Keratinocyte (primary cell): ENCODE data around the gene PDE11A. TPM values are rescaled to one million over a fixed set of nuclear protein-coding genes. Genes with fewer than 3 reads are reported as not detected.

Experiments used
- DNase-seq: peaks from one replicate; pipeline ENCODE4 v3.0.0-alpha.2; 2011; ENCODE audit warnings: low read depth, missing footprints, low spot score
- FAIRE-seq: peaks from 2 replicates; lab custom pipeline; 2011; peaks lifted over from hg19 to GRCh38; lab: Jason Lieb, UNC
- H2AFZ ChIP-seq: 2 replicates; pipeline ENCODE4 v1.6.0; 2012; ENCODE audit warnings: low read length, control low read depth, inconsistent platforms; ENCODE audit not compliant: control insufficient read depth
- H3K27ac ChIP-seq: 2 replicates; pipeline ENCODE4 v1.5.1; 2011; ENCODE audit warnings: low read length; ENCODE audit not compliant: control insufficient read depth, insufficient read depth
- H3K27me3 ChIP-seq: 3 replicates; pipeline ENCODE4 v1.6.0; 2011; ENCODE audit warnings: low read length; ENCODE audit not compliant: control insufficient read depth, insufficient read depth; ENCODE audit errors: extremely low read depth
- H3K36me3 ChIP-seq, 2 experiments: 2 replicates in 1 of 2; 3 replicates in 1 of 2; pipeline ENCODE4 v1.5.1; 2011; ENCODE audit warnings: low read length in 2 of 2, mild to moderate bottlenecking in 1 of 2; ENCODE audit not compliant: control insufficient read depth in 2 of 2, insufficient read depth in 2 of 2; ENCODE audit errors: extremely low read depth in 1 of 2
- H3K4me1 ChIP-seq: 3 replicates; pipeline ENCODE4 v1.5.1; 2011; ENCODE audit warnings: low read length; ENCODE audit not compliant: control insufficient read depth, insufficient read depth; ENCODE audit errors: extremely low read depth
- H3K4me2 ChIP-seq: 3 replicates; pipeline ENCODE4 v1.6.0; 2011; ENCODE audit warnings: low read depth, low read length; ENCODE audit not compliant: control insufficient read depth, insufficient read depth; ENCODE audit errors: extremely low read depth
- H3K4me3 ChIP-seq, 3 experiments: fragments of 200-600 bp in 1 of 3; sonication (generic) in 1 of 3; 2 replicates in 2 of 3; 3 replicates in 1 of 3; pipeline ENCODE4 v1.5.1; 2011 to 2016; ENCODE audit warnings: low read length in 3 of 3, mild to moderate bottlenecking in 3 of 3, control low read depth in 2 of 3, inconsistent platforms in 1 of 3, low read depth in 1 of 3, mixed read lengths in 1 of 3, mixed run types in 1 of 3, moderate library complexity in 1 of 3; ENCODE audit not compliant: control insufficient read depth in 2 of 3, insufficient read depth in 2 of 3; ENCODE audit errors: extremely low read depth in 1 of 3
- H3K79me2 ChIP-seq: 2 replicates; pipeline ENCODE4 v1.6.0; 2012; ENCODE audit warnings: low read length; ENCODE audit not compliant: control insufficient read depth, insufficient read depth
- H3K9ac ChIP-seq: 3 replicates; pipeline ENCODE4 v1.6.0; 2011; ENCODE audit warnings: low read length; ENCODE audit not compliant: control insufficient read depth, insufficient read depth; ENCODE audit errors: extremely low read depth
- H3K9me1 ChIP-seq: 3 replicates; pipeline ENCODE4 v1.6.0; 2011; ENCODE audit warnings: low read length; ENCODE audit not compliant: control insufficient read depth, insufficient read depth; ENCODE audit errors: extremely low read depth
- H3K9me3 ChIP-seq: 2 replicates; pipeline ENCODE4 v1.5.1; 2012; ENCODE audit warnings: low read depth, low read length; ENCODE audit not compliant: control insufficient read depth
- H4K20me1 ChIP-seq: 3 replicates; pipeline ENCODE4 v1.6.0; 2011; ENCODE audit warnings: low read length; ENCODE audit not compliant: control insufficient read depth, insufficient read depth; ENCODE audit errors: extremely low read depth
- CTCF ChIP-seq, 3 experiments: IDR thresholded peaks in 1 of 3; conservative IDR thresholded peaks in 1 of 3; optimal IDR thresholded peaks in 1 of 3; 2 replicates in 2 of 3; 3 replicates in 1 of 3; pipeline versions ENCODE3 to v1.5.1; 2011; ENCODE audit warnings: low read length in 3 of 3, mild to moderate bottlenecking in 3 of 3, moderate library complexity in 2 of 3, control low read depth in 1 of 3, inconsistent platforms in 1 of 3; ENCODE audit not compliant: insufficient read depth in 2 of 3; ENCODE audit errors: extremely low read depth in 1 of 3
- EZH2 ChIP-seq: IDR thresholded peaks from one replicate; pipeline ENCODE4 v1.6.1; 2012; ENCODE audit warnings: inconsistent platforms, mild to moderate bottlenecking, low read length, moderate library complexity
- dilution Hi-C: fragments of 300-500 bp; cut with MboI; formaldehyde crosslinking; loops from one replicate; pipeline ENCODE4 v1.7.0; 2020; ENCODE audit warnings: low sequenced_read_pairs; ENCODE audit not compliant: extremely low pct_ligation_motif_present
- polyA plus RNA-seq, 5 experiments: library from polyadenylated mRNA; depleted of rRNA in 3 of 5; stranded (reverse) in 3 of 5; stranded (forward) in 1 of 5; unstranded in 1 of 5; fragments of >200 nt; gene quantifications; 1 replicate in 1 of 5; 2 replicates in 3 of 5; 3 replicates in 1 of 5; pipeline versions ENCODE4 v1.2.1 to v1.2.3, GENCODE V29; 2011 to 2012; ENCODE audit warnings: missing spikeins in 2 of 5, low read depth in 1 of 5, low replicate concordance in 1 of 5

The PDE11A gene
- polyA plus RNA-seq, 1 donor (not counting 4 experiments of a cell fraction or from before 2014, with no cell fraction given): 0.01 TPM

GRCh38 chr2:178101321-178102079, 28.9 kb upstream of the PDE11A start:
- Histone ChIP-seq H3K9me3 (no peaks in the 10 kb centered on the region), H2AFZ (no peak overlapping the region), H3K9me1 (no peaks in the 10 kb centered on the region), H3K36me3 (no peaks in the 10 kb centered on the region), H3K9ac (no peak overlapping the region), H3K4me3 (no peak overlapping the region), H3K27me3 (no peaks in the 10 kb centered on the region), H3K4me2 (no peak overlapping the region), H3K79me2 (no peaks in the 10 kb centered on the region), H4K20me1 (no peaks in the 10 kb centered on the region), H3K4me1 (no peaks in the 10 kb centered on the region), H3K27ac (no peak overlapping the region)
- FAIRE-seq: no peak
- dilution Hi-C loops: no loop called here
- DNase-seq: no peak
- no peak for TF ChIP-seq CTCF (optimal IDR thresholded peaks at IDR 0.05 in 1 of 3, IDR thresholded peaks at IDR 0.05 in 1 of 3, conservative IDR thresholded peaks at IDR 0.05 in 1 of 3; ENCODE audit: extremely low read depth in 1 of 3, insufficient read depth in 2 of 3, low read length in 3 of 3)
- TF ChIP-seq EZH2: no peak

GRCh38 chr2:178093471-178093870, 20.9 kb upstream of the PDE11A start:
- Histone ChIP-seq H3K4me1 (no peaks in the 10 kb centered on the region), H3K9ac (no peak overlapping the region), H2AFZ (no peak overlapping the region), H3K9me1 (no peaks in the 10 kb centered on the region), H3K36me3 (no peaks in the 10 kb centered on the region), H3K27ac (no peak overlapping the region), H3K27me3 (no peaks in the 10 kb centered on the region), H3K9me3 (no peaks in the 10 kb centered on the region), H3K4me2 (no peak overlapping the region), H3K79me2 (no peaks in the 10 kb centered on the region), H4K20me1 (no peaks in the 10 kb centered on the region), H3K4me3 (no peak overlapping the region)
- no peak for FAIRE-seq
- dilution Hi-C loops: no loop called here
- DNase-seq: no peak
- TF ChIP-seq CTCF (optimal IDR thresholded peaks at IDR 0.05 in 1 of 3, IDR thresholded peaks at IDR 0.05 in 1 of 3, conservative IDR thresholded peaks at IDR 0.05 in 1 of 3; ENCODE audit: extremely low read depth in 1 of 3, insufficient read depth in 2 of 3, low read length in 3 of 3) (no peak), EZH2 (no peak)
